Eye (tissue), 1 donor: Measurements from ENCODE around the gene VIT.
"Not testable (repeated sequence)": the region's sequence is repeated elsewhere in the genome, so short reads cannot be mapped to it uniquely, and the experiment has no call there.

ENCODE experiments used
- DNase-seq: peaks from one replicate; pipeline ENCODE4 v3.0.0-alpha.2; 2015

VIT gene

DNA sequence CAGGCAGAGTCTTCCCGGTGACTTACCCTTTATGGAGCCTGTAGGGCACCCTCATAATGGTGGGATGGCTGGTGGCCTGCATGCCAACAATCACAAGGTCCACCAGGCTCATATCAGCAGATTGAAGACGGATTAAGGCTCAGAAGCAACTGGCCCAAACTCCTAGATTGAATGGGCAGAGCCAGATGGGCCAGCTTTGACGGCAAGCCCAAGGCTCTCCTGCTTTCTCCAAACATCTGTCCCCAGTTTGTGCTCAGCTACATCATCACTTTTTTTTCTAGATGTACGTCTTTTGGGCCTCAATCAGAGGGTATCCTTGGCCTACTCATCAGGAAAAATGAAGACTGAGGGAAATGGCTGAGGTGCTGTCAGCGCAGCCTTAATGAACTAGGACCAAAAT lies 114.6 kb downstream of the VIT start:
- DNase-seq = no peak

DNA sequence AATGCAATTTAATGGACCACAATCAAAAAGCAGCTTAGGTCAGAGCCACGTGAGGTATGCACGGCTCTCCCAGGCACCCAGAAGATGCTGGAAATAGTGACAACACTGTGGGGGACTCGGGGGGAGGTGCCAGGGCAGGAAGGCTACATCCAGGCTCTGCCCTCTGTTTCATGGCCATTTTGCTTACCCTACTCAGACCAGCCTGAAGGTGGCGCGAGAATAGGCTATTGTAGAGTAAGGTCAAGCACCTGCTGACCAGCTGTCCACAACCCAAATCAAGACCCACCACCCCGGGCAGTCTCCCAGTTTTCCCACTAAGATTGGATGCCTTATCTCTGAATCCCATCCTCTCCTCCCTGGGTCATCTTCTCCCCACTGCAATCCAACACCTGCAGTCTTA lies 115.7 kb downstream of the VIT start:
- DNase-seq = no peak

DNA sequence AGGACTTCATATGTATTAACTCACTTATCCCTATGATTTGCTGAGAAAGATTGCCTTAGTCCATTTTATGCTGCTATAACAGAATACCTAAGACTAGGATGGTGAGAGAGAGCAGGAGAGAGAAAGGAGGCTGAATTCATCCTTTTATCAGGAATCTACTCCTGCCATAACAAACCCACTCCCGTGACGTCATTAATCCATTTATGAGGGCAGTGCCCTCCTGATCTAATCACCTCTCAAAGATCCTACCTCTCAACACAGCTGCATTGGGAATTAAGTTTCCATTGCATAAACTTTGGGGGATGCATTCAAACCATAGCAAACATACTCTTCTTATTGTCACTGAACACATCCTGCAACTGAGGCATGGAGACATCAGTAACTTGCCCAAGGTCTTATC lies 122.0 kb downstream of the VIT start:
- no peak for DNase-seq

- DNase-seq = no peak
Observed at GRCh38 chr2:36819095-36819711, 122.7 kb downstream of the VIT start.

DNA sequence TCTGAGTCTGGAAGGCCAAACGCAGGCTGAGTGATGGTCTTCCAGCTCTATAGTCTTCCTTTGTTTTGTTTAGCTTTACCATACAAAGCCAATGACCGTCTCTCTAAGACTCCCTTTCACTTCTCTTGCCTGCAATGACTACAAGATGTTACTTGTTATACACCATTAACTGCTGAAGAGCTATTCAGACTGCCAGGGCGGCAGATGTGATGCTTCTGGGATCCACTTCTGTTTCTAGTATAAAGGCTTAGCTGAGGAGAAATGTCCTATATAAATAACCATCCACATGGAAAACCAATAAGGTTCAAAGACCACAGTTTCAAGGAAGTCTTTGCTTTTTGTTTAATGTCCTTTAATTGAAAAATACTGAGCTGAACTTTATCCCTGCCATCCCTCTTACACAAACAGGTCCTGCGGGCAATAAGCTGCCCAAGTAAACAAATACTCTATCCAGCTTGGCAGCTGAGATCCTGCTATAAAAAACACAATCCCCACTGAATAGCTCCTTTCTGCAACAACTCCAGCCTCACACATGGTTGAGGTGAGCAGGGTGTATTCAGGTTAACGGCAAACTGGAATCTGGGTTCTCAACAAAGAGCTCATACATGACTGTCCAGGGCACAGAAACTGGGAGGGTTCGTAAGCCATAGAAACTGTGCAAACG lies 124.6 kb downstream of the VIT start:
- peak; percentile 13 for DNase-seq

DNA sequence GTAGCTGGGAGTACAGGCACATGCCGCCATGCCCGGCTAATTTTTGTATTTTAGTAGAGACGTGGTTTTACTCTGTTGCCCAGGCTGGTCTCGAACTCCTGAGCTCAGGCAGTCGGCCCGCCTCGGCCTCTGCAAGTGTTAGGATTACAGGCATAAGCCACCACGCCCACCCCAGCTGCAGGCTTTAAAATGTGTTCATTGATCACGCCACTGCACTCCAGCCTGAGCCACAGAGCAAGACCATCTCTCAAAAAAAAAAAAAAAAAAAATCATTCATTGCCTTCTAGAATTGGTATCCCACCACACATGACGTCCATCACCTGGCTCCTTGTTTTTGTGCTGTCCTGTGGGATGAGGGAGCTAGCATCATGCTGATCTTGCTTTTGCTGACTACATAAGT lies 127.4 kb downstream of the VIT start:
- DNase-seq = no peak

DNA sequence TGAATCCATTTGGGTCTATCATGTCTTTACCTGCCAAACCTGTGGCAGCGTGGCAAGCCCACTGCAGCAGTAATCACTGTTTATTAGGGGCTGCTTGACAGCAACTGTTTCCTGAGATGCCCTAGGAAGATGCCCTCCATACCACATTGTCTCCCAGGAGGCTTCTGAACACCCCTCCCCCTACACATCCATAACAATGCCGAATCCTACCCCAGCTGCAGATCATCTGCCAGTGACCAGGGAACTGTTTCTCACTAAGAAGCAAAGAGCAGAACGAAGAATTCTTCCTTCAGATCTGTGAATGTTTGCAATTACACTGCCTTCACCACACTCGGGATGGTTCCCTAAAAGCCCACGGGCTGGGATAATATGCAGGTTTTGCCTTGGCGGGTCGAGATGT lies 127.8 kb downstream of the VIT start:
- peak; percentile 17 for DNase-seq

GRCh38 chr2:36824683-36825082 lies 128.2 kb downstream of the VIT start:
- not testable (repeated sequence) for DNase-seq

DNA sequence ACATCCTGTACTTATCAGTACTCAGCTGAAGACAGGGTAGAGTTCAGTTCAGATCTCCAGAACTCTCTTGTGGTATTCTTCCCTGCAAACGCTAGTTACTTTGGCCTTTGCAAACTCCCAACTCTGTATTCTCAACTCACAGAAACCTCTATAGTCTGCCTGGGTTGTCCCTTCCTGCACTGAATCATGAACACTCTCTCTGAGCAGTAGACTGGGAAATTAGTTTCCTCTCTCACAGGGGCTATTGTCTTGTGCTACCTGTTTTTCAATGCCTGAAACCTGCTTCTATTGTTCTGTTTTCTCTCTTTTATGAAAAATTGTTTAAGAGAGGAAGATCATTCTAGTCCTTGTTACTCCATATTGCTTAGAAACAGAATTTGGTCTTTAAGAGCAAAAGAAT lies 134.7 kb downstream of the VIT start:
- DNase-seq = no peak

DNA sequence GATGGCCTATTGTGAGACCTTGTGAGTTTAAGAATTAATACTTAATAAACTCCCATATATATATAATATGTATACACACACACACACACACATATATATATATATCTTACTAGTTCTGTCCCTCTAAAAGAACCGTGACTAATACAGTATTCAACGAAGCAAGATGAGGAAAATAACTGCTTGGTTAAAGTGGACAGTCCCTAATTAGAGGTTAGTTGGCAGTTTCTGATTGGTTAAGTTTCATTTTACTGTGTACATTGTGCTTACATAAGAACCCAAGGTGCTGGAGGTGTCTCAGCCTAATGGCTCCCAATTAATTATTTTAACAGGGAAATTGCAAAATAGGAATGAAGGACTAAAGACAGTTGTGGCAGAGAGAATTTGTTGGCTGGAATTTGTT lies 137.7 kb downstream of the VIT start:
- no peak for DNase-seq

DNA sequence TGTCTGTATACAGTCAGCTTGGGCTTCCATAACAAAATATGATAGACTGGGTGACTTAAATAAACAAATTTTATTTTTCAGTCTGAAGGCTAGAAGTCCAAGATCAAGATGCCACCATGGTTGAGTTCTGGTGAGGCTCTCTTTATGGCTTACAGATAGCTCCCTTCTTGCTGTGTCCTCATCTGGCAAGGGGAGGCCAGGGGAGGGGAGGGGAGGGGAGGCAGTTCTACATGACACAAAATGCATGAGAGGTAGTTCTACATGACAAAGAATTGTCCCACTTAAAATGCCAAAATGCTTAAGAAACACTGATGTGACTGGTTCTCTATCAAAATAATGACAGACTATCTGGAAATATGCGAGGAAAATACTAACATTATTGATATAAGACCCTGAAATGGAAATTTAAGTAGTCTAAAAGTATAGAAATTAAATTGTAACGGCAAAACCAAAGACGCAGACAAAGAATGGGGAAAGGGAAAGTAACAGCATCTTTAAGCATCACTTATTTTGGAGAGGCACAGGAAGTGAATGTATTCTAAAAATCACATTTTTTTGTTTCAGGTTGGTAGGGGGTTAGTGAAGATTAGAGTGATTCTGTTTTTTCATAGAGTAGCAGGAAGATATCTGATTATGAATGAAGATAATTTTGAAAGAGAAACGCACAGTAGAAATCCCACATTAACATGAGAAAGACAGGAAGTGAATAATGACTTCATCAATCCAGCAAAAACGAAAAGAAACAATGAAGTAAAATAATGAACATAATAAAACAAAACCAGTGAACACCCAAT lies 138.4 kb downstream of the VIT start:
- DNase-seq = no peak

- no peak for DNase-seq
Observed at GRCh38 chr2:36839976-36840617, 143.6 kb downstream of the VIT start.

GRCh38 chr2:36843838-36844237 lies 147.3 kb downstream of the VIT start:
- no peak for DNase-seq

GRCh38 chr2:36849265-36849664 lies 152.8 kb downstream of the VIT start:
- DNase-seq = no peak

- no peak for DNase-seq
Observed at GRCh38 chr2:36854241-36854640, 157.7 kb downstream of the VIT start.

DNA sequence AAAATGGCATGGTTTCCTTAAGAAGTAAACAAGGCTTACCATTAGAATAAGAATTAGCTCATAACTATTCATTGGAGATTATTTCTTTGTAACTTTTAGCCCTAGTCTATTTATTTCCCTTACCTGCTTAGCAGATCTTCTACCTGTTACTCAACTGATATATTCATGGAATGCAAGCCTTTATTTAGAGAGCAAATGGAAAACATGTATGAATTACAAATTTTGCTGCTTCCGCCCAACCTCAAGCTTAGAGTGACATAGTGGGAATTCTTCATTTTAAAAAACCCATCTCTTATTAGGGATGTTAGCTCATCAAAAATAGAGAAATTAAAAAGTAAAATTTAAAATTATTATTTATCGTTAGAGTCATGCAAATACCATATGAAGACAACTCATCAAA lies 158.9 kb downstream of the VIT start:
- no peak for DNase-seq

GRCh38 chr2:36857713-36858112 lies 161.2 kb downstream of the VIT start:
- no peak for DNase-seq

- DNase-seq = no peak
Observed at GRCh38 chr2:36858551-36859365, 162.3 kb downstream of the VIT start.

- no peak for DNase-seq
Observed at GRCh38 chr2:36859366-36859792, 162.9 kb downstream of the VIT start.

DNA sequence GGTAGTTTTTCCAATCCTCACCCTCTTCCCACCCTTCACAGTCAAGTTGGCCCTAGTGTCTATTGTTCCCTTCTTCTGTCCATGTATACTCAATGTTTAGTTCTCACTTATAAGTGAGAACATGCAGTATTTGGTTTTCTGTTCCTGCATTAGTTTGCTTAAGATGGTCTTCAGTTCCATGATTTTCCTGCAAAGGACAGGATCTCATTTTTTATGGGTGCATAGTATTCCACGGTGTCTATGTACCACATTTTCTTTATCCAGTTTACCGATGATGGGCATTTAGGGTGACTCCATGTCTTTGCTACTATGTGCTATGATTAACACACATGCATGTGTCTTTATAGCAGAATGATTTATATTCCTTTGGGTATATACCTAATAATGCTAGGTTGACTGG lies 165.4 kb downstream of the VIT start:
- no peak for DNase-seq
